Epidermal melanocyte (primary cell): ENCODE measurements around the gene EIF3K.
"Not testable (repeated sequence)": the region's sequence is repeated elsewhere in the genome, so short reads cannot be mapped to it uniquely, and the experiment has no call there.

ENCODE experiments used
- DNase-seq: peaks from one replicate; pipeline ENCODE4 v3.0.0; 2011; ENCODE audit warnings: low spot score; ENCODE audit not compliant: insufficient read length

EIF3K gene

DNA sequence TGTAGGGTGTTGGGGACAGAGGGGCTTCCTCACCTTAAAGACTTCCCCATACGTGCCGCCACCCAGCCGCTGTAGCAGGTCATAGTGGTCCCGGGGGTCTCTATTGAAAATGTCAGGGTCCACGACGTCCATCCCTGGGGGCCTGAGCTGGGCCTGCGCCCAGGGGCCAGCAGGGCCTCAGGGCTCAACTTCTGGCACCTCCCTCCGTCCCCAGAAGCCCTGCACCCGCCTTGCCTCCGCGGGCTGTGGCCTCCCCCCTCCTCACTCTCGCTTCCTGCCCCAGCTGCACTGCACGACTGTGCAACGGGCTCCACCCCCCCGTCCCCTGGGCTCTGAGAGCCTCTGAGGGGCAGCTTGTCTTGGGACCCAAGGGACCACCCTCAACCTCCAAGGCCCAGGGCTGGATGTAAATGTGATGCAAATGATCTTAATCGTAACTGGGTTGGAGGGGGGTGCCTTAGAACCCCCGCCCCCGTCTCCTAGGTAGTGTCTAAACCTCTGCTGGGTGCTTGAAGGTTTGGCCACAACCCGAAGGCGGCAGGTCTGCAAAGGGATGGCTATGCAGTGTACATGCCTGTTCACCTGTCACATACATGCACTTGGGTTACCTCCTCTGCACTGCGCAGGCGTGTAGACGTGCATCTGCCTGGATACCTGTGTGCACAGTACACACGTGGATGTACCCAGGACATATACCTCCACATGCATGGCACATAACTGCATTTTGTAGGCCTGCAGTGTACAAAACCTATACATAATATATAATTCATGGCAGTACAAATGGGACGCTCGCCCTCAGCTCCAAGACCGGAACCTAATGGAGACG lies 1.0 kb upstream of the EIF3K start, which contains the start of gene MAP4K1:
Gene MAP4K1, minus strand, starts transcription at position 190 of the 826 bp plus-strand sequence. Its CDS starts 58 bp downstream, at position 132.
- DNase-seq: no peak

DNA sequence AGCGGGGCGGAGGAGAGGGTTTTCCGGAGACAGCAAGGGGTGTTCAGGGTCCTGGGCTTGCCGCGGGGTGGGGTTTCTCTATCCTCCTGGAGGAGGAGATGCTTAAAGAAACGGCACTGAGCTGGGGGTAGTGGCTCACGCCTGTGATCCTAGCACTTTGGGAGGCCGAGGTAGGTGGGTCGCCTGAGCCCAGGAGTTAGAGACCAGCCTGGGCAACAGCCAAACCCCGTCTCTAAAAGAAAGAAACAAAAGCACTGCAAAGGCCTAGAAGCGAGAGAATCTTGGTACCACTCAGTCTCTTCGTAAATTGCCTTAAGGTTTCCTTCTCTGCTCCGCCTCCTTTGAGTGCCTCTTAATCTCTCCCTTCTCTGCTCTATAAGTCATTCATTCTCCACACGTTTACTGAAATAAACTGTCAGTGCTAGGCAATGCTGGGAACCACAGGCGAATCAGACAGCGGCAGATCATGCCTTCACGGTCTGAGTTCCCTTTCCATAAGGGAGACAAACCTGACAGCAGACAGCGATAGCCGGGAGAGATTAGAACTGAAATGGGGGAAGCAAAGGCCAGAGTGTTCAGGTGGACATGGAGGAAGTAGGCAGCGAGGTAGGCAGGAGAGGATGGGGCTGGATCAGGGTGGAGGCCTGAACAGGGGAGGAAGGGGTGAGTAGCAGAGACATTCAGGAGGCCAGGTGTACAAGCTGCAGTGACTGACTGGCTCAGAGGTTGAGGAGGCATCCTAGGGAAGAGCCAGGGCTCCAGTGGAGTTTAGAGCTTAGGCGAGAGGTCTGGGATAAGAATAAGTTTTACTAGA lies 580 bp downstream of the EIF3K start:
- no peak for DNase-seq

DNA sequence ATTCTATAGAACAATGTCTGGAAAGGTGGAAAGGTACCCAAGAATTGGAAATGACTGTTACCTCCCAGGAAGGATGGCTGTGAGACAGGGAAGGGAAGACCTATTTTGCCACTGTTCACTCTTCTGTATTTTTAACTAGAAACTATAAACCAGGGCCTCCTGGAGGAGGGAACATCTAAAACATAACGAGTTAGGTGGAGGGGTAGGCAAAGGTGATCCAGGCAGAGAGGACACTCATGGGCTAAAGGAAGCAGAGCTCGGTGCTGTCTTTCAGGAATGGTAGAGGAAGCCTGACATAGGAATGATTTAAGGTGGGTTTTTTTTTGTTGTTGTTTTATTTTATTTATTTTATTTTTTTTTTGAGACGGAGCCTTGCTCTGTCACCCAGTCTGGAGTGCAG lies 5.8 kb downstream of the EIF3K start:
- no peak for DNase-seq

DNA sequence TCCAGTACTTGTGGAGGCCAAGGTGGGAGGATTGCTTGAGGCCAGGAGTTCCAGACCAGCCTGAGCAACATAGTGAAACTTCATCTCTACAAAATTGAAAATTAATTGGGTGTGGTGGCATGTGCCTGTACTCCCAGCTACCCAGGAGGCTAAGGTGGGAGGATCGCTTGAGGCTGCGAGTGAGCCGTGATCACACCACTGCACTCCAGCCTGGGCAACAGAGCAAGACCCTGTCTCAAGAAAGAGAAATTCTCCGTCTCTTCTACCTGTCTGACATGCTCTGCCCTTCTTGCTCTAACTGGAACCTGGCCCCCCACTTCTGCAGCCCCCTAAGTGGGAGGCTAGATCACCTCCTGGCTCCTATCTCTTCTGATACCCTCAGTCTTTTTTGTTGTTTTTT lies 7.4 kb downstream of the EIF3K start:
- no peak for DNase-seq

DNA sequence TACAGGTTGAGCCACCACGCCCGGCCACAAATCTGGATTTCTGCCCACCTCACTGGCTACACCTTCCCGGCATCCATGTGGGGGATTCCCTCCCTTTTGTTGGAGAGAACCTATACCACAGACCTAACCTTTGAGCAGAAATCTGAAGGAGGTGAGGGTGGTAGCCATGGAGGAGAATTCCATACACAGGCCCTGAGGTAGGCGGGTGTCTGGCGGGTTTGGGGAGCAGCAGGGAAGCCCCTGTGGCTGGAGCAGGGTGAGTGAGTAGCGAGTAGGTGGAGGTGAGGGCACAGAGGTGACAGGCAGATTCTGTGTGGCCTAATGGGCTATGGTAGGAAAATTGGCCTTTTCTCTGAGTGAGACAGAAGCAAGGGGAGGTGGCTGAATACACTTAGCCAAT lies 10.6 kb downstream of the EIF3K start:
- DNase-seq: no peak

DNA sequence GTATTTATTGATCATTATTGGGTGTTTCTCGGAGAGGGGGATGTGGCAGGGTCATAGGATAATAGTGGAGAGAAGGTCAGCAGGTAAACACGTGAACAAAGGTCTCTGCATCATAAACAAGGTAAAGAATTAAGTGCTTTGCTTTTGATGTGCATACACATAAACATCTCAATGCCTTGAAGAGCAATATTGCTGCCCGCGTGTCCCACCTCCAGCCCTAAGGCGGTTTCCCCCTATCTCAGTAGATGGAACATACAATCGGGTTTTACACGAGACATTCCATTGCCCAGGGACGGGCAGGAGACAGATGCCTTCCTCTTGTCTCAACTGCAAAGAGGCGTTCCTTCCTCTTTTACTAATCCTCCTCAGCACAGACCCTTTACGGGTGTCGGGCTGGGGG lies 12.3 kb downstream of the EIF3K start:
- DNase-seq: not testable (repeated sequence)

DNA sequence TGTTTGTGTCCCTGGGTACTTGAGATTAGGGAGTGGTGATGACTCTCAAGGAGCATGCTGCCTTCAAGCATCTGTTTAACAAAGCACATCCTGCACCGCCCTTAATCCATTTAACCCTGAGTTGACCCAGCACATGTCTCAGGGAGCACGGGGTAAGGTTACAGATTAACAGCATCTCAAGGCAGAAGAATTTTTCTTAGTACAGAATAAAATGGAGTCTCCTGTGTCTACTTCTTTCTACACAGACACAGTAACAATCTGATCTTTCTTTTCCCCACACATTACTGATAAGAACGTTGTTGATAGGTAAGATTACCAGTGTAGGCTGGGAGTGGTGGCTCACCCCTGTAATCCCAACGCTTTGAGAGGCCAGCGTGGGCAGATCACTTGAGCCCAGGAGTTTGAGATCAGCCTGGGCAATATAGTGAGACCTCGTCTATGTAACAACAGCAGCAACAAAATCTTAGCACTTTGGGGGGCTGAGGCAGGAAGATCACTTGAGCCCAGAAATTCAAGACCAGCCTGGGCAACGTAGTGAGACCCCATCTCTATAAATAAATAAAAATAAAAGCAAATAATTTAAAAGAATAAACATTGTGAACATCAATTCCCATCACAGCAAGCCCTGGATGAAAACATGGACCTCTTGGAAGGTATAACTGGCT lies 13.0 kb downstream of the EIF3K start:
- DNase-seq: not testable (repeated sequence)

DNA sequence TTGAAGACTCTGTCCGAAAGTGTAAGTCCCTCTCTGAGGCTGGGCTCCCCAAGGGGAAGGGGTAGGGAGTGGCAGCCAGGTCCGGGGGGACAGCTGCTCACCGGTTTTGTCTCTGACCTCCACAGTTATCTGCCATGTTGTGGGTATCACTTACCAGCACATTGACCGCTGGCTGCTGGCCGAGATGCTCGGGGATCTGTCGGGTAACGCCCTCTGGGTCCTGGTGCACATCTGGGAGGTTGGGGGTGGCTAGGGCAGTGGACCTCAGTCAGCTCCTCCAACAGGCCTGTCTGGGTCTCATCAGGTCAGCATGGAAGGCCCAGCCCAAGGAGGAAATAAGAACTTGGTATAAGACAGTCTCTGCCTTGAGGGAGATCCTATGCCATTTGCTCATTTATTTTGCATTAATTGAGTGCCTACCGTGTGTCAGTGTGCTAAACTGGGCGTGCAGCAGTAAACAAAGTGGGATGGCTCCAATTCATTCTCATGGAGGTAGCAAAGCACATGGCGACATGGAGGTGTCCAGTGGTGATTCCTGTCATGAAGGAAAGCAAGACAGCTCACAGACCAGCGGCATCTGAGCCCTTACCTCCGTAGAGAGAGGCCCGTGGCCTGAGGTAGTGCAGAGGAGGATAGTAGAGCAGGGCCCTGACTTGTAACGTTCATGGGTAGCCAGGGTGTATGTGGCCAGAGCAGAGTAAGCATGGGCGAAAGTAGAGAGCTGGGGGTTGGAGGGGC lies 13.7 kb downstream of the EIF3K start:
- no peak for DNase-seq

DNA sequence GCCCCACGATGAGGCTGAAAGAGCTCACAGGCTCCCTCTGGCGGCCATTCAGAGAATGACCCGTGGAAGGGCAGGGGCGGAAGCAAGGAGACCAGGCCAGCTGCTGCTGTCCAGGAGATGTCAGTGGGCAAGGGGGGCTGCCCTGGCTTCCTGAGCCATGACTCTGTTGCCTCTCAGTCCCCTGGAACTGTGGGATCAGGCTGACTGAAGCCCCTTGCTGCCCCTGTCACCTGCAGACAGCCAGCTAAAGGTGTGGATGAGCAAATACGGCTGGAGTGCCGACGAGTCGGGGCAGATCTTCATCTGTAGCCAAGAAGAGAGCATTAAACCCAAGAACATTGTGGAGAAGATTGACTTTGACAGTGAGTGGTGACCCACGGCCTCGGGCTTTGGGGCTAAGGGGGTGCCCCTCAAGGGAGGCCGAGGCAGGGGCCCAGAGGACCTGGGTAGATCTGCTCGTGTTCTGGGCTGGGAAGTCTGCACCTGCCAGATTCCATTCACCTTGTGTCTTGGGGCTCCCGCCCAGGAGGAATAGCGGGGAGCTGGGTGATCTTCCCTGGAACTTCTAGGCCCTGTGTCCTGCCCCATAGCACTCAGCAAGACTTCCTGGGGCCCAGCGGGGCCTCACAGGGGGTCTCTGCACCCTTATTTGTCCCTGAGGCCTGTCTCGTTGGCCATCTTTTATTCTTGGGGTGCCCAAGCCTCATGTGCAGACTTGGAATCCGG lies 15.9 kb downstream of the EIF3K start:
- peak; percentile 71 for DNase-seq

DNA sequence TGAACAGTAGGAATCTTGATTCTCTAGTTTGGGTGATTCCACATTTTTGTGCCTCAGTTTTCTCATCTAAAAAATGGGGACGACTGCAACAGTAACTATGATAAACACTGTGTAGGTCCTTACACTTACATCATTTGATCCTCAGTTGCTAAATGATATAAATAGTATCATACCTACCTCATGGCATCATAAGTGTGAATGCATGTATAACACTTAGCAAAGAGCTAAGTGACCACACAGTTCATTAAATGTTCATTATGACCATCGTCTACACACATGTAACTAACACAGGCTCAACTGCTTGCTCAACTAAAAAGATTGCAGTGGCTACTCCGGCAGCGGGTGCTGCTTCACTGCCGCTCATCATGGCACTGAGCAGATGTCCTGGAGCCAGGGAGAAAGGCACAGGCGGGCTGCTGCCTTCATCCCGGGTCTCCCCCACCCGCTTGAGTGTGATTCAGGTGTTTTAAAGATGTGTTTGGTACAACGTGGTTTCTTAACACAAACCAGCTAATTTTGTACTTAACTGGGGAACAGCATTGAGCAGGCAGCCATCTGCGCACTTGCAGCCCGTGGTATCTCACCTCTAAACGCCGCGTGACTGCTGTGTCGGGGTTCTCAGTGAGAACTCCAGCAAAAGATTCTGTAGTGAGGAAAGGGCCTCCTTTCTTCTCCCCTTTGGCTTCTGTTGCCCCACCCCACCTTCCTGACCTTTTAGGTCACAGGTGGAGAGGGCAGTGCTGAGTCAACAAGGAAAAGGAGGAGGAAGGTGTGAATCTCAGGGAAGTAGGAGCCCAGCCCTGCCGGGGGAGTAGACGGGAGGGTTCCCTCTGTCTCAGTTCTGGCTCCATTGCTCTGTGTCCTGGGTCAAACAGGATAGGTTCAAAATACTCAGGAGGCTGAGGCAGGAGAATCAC lies 16.8 kb downstream of the EIF3K start:
- no peak for DNase-seq

DNA sequence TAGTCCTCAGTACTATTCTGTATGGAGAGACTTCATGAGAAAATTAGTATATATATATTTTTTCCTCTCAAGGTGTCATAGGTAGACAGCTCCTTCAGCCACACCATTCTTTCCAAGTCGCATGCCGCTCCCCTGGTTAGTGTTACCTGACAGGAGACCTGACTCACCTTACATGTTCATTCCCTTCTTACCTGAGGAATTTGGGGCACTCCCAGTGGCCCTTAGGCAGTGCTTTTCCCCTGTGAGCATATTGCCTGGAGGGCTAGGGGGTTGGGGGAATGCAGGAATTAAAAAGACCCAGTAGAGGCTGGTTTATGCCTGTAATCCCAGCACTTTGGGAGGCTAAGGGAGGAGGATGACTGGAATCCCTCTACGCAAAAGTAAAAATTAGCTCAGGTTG lies 19.5 kb downstream of the EIF3K start:
- DNase-seq: no peak

DNA sequence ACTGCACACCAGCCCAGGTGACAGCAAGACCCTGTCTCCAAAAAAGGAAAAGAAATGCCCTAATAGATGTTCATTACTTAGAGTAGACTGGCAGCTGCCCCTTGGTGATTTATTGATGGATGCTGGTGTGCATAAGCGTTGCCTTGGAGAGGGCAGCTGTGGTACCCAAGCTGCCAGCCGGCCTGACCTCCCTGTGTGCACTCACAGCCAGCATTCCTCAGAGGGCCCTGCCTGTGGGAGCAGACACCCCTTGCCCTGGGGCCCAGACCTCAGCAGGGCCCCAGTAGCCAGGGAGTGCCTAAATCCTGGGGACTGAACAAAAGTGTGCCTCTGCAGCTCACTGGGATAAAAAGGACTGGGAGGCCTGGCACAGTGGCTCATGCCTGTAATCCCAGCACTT lies 20.7 kb downstream of the EIF3K start:
- no peak for DNase-seq

DNA sequence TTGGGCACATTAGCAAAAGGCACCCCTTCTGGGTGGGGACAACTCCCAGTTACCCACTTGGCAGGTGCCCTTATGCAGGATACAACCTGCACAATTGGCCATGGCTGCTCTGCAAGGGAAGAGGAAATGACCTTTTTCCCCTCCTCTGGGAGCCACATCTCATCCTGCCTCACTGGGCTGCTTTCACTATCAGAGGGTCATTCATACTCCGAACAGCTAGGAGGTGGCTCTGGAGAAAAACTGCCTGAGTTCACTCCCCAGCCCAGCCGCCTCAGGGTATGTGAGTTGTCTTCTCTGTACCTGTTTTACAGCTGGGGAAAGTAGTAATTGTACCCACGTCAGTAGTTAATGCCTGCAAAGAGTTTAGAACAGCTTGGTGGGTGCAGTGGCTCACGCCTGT lies 21.4 kb downstream of the EIF3K start:
- DNase-seq: no peak

DNA sequence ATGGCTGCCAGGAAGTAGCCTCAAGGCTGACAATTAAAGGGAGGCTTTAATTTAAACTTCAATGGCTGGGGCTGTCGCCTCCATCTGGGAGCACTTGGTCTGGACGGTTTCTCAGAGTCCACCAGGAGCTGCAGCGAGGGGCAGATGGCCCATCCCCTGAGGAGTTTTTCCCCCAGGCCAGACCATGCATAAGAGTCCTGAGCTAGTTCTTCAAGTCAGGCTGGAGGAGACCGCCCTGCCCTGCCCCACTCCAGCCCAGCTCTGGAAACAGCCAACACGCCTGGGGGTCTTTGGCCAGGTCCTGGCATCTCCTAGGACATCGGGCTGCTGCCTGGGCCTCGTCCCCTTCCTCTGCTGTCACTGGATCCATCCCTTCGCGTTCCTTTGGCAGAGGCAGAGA lies 23.2 kb downstream of the EIF3K start:
- no peak for DNase-seq

DNA sequence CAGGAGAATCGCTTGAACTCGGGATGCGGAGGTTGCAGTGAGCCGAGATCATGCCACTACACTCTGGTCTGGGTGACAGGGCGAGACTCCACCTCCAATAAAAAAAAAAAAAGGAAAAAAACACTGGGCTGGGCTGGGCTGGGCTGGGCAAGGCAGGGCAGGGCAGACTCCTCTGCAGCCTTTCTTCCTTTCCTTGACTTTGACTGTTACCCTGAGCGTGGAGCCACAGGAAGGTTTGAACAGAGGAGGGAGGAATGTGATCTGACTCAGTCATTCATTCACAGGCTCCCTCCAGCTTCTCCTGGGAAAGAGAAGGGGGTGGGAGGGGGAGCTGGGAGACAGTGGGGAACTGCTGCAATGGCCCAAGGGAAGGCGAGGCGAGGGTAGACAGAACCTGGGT lies 25.7 kb downstream of the EIF3K start:
- no peak for DNase-seq

DNA sequence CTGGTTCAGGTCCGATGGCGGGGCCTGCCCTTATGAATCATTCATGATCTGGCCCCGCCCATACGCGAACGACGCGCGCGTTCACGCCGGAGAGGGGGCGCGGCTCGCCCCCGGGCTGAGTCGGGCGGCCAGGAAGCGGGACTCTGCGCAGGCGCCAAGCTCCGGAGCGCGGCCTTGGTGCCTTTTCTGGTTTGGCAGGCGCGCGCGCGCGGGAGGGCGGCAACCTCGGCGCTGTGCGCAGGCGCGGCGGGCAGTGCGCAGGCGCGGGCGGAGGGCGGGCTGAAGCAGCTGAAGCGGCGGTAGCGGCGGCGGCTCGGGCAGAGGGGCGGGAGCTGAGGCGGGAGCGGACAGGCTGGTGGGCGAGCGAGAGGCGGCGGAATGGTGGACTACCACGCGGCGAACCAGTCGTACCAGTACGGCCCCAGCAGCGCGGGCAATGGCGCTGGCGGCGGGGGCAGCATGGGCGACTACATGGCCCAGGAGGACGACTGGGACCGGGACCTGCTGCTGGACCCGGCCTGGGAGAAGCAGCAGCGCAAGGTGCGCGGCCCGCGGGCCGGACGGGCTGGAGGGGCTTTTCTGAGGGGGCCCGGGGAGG lies 28.5 kb downstream of the EIF3K start, which contains the start of gene ACTN4:
Gene ACTN4, plus strand, starts transcription at position 282 of the 598 bp plus-strand sequence. Its CDS starts 97 bp downstream, at position 379.
- peak; percentile 92 for DNase-seq

DNA sequence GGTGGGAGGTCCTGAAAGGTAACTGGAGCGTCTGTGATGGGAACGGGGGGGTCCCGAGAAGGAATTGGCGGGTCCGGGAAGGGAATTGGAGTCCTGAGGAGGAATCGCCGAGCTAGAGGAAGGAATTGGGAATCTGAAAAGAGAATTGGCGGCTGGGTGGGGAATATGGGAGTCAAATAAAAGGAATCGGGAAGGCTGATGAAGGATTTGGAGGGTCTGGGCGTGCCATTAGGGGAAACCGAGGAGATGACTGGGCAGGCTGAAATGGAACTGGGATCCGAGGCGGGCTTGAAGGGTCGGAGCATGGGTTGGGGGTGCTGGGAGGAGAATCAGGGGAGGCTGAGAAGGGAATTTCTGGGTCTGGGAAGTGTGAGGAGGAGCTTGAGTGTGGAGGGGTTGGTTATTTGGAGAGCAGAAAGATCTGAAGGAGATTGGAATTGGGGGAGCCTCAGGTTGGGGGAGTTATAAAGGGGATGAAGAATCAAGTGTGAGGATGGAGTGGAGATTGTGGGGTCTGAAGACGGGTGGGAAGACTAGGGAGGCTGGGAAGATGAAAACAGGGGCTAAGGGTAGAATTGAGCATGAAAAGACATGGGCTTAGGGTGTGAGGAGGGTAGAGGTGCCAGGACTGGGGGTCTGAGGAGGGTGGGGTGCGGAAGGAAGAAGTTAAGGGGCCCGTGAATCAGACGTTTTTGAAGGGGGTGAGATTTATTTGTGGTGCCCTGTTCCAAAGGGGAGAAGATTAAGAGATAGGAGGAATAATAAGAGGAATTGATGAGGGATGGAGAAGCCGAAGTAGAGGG lies 29.2 kb downstream of the EIF3K start:
- no peak for DNase-seq

DNA sequence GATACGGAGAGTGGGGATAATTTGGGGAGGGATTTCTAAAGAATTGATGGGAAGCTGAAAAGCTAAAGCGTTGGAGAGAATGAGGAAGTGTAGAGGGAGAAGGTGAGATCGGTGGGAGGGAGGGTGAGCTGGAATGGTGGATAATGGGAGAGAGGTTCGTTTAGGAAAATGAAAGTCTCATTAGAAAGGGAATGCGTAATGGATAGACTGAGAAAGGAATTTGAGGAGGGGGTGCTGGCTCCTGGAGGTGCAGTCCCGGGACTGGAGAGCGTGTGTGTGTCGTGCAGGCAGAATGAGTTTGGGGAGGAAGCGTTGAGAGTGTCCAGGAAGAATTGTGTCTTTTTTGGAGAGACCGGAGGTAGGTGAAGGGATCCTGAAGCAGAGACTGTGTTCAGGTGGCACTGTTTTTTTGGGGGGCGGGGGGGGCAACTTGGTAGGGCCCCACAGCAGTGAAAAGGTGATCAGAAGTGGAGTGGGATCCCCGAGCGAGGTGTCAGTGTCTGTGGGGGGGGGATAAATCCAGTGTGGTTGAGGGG lies 29.8 kb downstream of the EIF3K start:
- no peak for DNase-seq
